M059J (cell line): ENCODE results near the gene RALB. TPM values are rescaled to one million over a fixed set of nuclear protein-coding genes. Genes with fewer than 3 reads are reported as not detected.
"Not testable (repeated sequence)": the region's sequence is repeated elsewhere in the genome, so short reads cannot be mapped to it uniquely, and the experiment has no call there.

Experiments
- DNase-seq: peaks from one replicate; pipeline ENCODE4 v3.0.0-alpha.2; 2012; ENCODE audit warnings: low read depth
- total RNA-seq: library from RNA; depleted of rRNA; stranded (reverse); fragments of >200 nt; shearing (Covaris generic); gene quantifications from 2 replicates; pipeline ENCODE4 v1.2.3, GENCODE V29; 2014

RALB gene
- total RNA-seq, 1 experiment from 2014 or later, result 92.1 TPM

- DNase-seq, result no peak
Observed at GRCh38 chr2:120293096-120294007, 40.7 kb downstream of the RALB start.

- no peak for DNase-seq
Observed at GRCh38 chr2:120294008-120294340, 41.3 kb downstream of the RALB start.

GRCh38 chr2:120298173-120298835, 45.7 kb downstream of the RALB start:
- DNase-seq, result no peak

- no peak for DNase-seq
Observed at GRCh38 chr2:120299004-120299403, 46.4 kb downstream of the RALB start.

- DNase-seq, result no peak
Observed at GRCh38 chr2:120299561-120299960, 46.9 kb downstream of the RALB start.

GRCh38 chr2:120300385-120300784, 47.7 kb downstream of the RALB start:
- DNase-seq, result no peak

- DNase-seq, result no peak
Observed at GRCh38 chr2:120301284-120301683, 48.6 kb downstream of the RALB start.

GRCh38 chr2:120302301-120302700, 49.6 kb downstream of the RALB start:
- no peak for DNase-seq

GRCh38 chr2:120303177-120303576, 50.5 kb downstream of the RALB start:
- no peak for DNase-seq

- DNase-seq, result no peak
Observed at GRCh38 chr2:120305296-120305695, 52.6 kb downstream of the RALB start.

- no peak for DNase-seq
Observed at GRCh38 chr2:120305937-120306490, 53.4 kb downstream of the RALB start.

- no peak for DNase-seq
Observed at GRCh38 chr2:120307482-120307881, 54.8 kb downstream of the RALB start.

- peak; percentile 14 for DNase-seq
Observed at GRCh38 chr2:120308038-120308910, 55.6 kb downstream of the RALB start.

- no peak for DNase-seq
Observed at GRCh38 chr2:120310136-120310535, 57.5 kb downstream of the RALB start.

GRCh38 chr2:120310841-120311240, 58.2 kb downstream of the RALB start:
- not testable (repeated sequence) for DNase-seq

- DNase-seq, result no peak
Observed at GRCh38 chr2:120312076-120312475, 59.4 kb downstream of the RALB start.

- peak; percentile 79 for DNase-seq
Observed at GRCh38 chr2:120312860-120313694, 60.4 kb downstream of the RALB start.

- no peak for DNase-seq
Observed at GRCh38 chr2:120313695-120314615, 61.3 kb downstream of the RALB start.

- peak; percentile 36 for DNase-seq
Observed at GRCh38 chr2:120314690-120315366, 62.2 kb downstream of the RALB start.
